Kidney (tissue), 14 donors: ENCODE results near the gene UBA1. TPM values are rescaled to one million over a fixed set of nuclear protein-coding genes. Genes with fewer than 3 reads are reported as not detected.

ENCODE experiments used
- DNase-seq, 5 donors: peaks; one replicate each; pipeline ENCODE4 v3.0.0-alpha.2; 2013 to 2020
- FAIRE-seq: peaks from 2 replicates; lab custom pipeline; 2012; peaks lifted over from hg19 to GRCh38; lab: Jason Lieb, UNC
- H3K27ac ChIP-seq, 2 donors: one replicate each; pipeline ENCODE4 v1.7.0; 2013; ENCODE audit warnings: low read depth in 2 of 2, low read length in 2 of 2, inconsistent platforms in 1 of 2
- H3K27me3 ChIP-seq: one replicate; pipeline ENCODE4 v1.7.1; 2013; ENCODE audit warnings: low read length, inconsistent platforms; ENCODE audit not compliant: control insufficient read depth, insufficient read depth
- H3K36me3 ChIP-seq, 3 donors: one replicate each; pipeline versions ENCODE4 v1.7.0 to v1.7.1; 2013; ENCODE audit warnings: low read length in 3 of 3, control low read depth in 1 of 3, inconsistent platforms in 1 of 3; ENCODE audit not compliant: insufficient read depth in 3 of 3, control insufficient read depth in 2 of 3
- H3K4me1 ChIP-seq, 3 donors: one replicate each; pipeline versions ENCODE4 v1.7.0 to v1.7.1; 2013; ENCODE audit warnings: low read length in 3 of 3, inconsistent platforms in 1 of 3, low read depth in 1 of 3; ENCODE audit not compliant: control insufficient read depth in 2 of 3, insufficient read depth in 2 of 3
- H3K4me3 ChIP-seq, 3 donors: one replicate each; pipeline versions ENCODE4 v1.7.0 to v1.8.1; 2013; ENCODE audit warnings: low read length in 3 of 3, control low read depth in 1 of 3, inconsistent platforms in 1 of 3
- H3K9ac ChIP-seq, 3 donors: one replicate each; pipeline versions ENCODE4 v1.7.0 to v1.7.1; 2013; ENCODE audit warnings: low read length in 3 of 3, control low read depth in 1 of 3, inconsistent platforms in 1 of 3
- H3K9me3 ChIP-seq, 3 donors: one replicate each; pipeline versions ENCODE4 v1.7.0 to v1.7.1; 2013; ENCODE audit warnings: low read length in 3 of 3, control low read depth in 1 of 3, inconsistent platforms in 1 of 3; ENCODE audit not compliant: control insufficient read depth in 2 of 3, insufficient read depth in 1 of 3
- CTCF ChIP-seq: IDR thresholded peaks from 3 replicates; pipeline ENCODE4 v1.5.1; 2012; ENCODE audit warnings: mild to moderate bottlenecking, moderate library complexity, borderline replicate concordance; ENCODE audit not compliant: insufficient read depth; ENCODE audit errors: extremely low read depth
- intact Hi-C: fragments of 100-400 bp; cut with DNase I; formaldehyde crosslinking; loops from one replicate; pipeline ENCODE4 v1.11.1; 2022
- polyA plus RNA-seq: library from polyadenylated mRNA; stranded (reverse); fragments of 350-450 nt; fragmentation: Illumina TruSeq; extraction: RNeasy Lipid Tissue Mini Kit (QIAGEN cat#74804); gene quantifications from one replicate; pipeline ENCODE4 v1.2.3, GENCODE V29; 2014; ENCODE audit warnings: low read depth, low replicate concordance; ENCODE audit not compliant: insufficient read depth
- total RNA-seq: library from RNA; stranded (reverse); fragmentation: NEBNext Ultra II Directional; extraction: Animal tissue kit (Norgen Biotek cat#: 25700); gene quantifications from one replicate; pipeline ENCODE4 v1.2.1, GENCODE V29; 2021
- donor health status: control.
- donor health status: control.
- donor health status: control.
- donor health status: control.
- donor health status: control.
- donor health status: DM: yes; HTN: yes; CAD: no.
- donor health status: Normal renal cell carcinoma (clear cell type).

Gene UBA1
- total and polyA plus RNA-seq, 2 donors from 2014 or later, result 155 to 218 TPM

GRCh38 chrX:47217852-47218279 is 24.2 kb downstream of the UBA1 start:
- peak; percentile 98 to 99 (median 99) for DNase-seq
- peak; percentile 99 for FAIRE-seq
- Histone ChIP-seq H3K27ac (peak overlapping the region; percentile 98 to 99), H3K4me1 (peaks cover 0 to 23% (median 12%) of the 10 kb centered on the region in 3 donors), H3K9ac (peak overlapping the region; percentile 49 to 98 (median 97)), H3K9me3 (no peaks in the 10 kb centered on the region), H3K4me3 (peak overlapping the region; percentile 82 to 98 (median 93)), H3K27me3 (peaks cover 4% of the 10 kb centered on the region), H3K36me3 (peaks cover 16 to 22% (median 18%) of the 10 kb centered on the region in 3 donors)
- intact Hi-C loops, result no loop called here
- TF ChIP-seq CTCF, result no peak

- DNase-seq, result peak; percentile 88 to 94 (median 92)
- Histone ChIP-seq H3K36me3 (peaks cover 14 to 20% (median 14%) of the 10 kb centered on the region in 3 donors), H3K9ac (peak within 1 kb of the TSS; percentile 80 to 98 (median 97)), H3K4me3 (peak within 1 kb of the TSS; percentile 86 to 98 (median 93)), H3K9me3 (no peaks in the 10 kb centered on the region), H3K4me1 (peaks cover 0 to 23% (median 12%) of the 10 kb centered on the region in 3 donors), H3K27me3 (peaks cover 4% of the 10 kb centered on the region), H3K27ac (peak within 1 kb of the TSS; percentile 98 to 99)
- FAIRE-seq, result no peak
- intact Hi-C loops, result no loop called here
- no peak for TF ChIP-seq CTCF
These were observed 24.8 kb downstream of the UBA1 start, which contains the start of gene CDK16 for GRCh38 chrX:47218280-47218919. CDK16 (plus strand) TSS chrX:47218681; CDS start chrX:47223558, 4,877 bp downstream.

- FAIRE-seq (no peak), DNase-seq (peak; percentile 32 to 90 (median 52))
- peak overlapping the region; percentile 69 to 97 (median 80) for H3K9ac ChIP-seq
- peaks cover 0 to 23% (median 12%) of the 10 kb centered on the region in 3 donors for H3K4me1 ChIP-seq
- peaks cover 4% of the 10 kb centered on the region for H3K27me3 ChIP-seq
- no peak for TF ChIP-seq CTCF
- H3K36me3 ChIP-seq, result peaks cover 9 to 21% (median 11%) of the 10 kb centered on the region in 3 donors
- peak overlapping the region; percentile 86 to 98 (median 93) for H3K4me3 ChIP-seq
- H3K27ac ChIP-seq, result peak overlapping the region; percentile 98 to 99
- intact Hi-C loops, result no loop called here
- no peaks in the 10 kb centered on the region for H3K9me3 ChIP-seq
These were observed 25.5 kb downstream of the UBA1 start for GRCh38 chrX:47218920-47219815.
